SKM-1 (cell line): Measurements from ENCODE around the gene PKP3.
"Not testable (repeated sequence)": the region's sequence is repeated elsewhere in the genome, so short reads cannot be mapped to it uniquely, and the experiment has no call there.

Experiments
- DNase-seq: peaks from one replicate; lab custom pipeline; 2025; ENCODE audit not compliant: unreplicated experiment; lab: John Stamatoyannopoulos, UW

Gene PKP3

GRCh38 chr11:395866-396265 lies 1.9 kb downstream of the PKP3 start:
- DNase-seq: no peak

DNA sequence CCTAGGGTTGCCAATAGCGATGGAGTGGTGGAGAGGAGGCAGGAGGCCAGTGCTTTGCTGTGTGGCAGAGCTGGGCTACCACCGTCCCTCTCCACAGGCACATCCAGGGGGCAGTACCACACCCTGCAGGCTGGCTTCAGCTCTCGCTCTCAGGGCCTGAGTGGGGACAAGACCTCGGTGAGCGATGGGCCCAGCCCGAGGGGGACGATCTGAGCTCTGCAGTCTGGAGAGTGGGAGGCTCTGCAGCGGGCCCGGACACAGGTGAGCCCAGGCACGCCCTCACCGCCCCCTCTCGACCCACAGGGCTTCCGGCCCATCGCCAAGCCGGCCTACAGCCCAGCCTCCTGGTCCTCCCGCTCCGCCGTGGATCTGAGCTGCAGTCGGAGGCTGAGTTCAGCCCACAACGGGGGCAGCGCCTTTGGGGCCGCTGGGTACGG lies 2.5 kb downstream of the PKP3 start:
- no peak for DNase-seq

GRCh38 chr11:396948-397548 lies 3.0 kb downstream of the PKP3 start:
- no peak for DNase-seq

GRCh38 chr11:398826-399225 lies 4.8 kb downstream of the PKP3 start:
- DNase-seq: no peak

DNA sequence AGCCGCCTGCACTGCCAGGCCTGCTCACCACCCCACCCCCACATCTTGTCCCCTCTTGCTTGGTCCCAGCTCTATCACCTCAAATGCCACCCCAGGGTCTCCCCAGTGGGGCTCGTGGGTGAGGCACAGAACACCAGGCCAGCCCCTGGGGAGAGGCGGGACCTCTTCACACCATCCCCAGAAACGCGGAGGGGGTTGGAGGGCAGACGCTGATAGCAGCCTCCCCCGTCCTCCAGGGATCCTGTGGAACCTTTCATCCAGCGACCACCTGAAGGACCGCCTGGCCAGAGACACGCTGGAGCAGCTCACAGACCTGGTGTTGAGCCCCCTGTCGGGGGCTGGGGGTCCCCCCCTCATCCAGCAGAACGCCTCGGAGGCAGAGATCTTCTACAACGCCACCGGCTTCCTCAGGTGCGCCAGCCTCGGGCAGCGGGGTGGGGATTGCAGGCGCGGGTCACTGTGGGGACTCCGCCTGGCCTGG lies 5.8 kb downstream of the PKP3 start:
- DNase-seq: no peak

- DNase-seq: no peak
Measured at GRCh38 chr11:400241-400689, 6.3 kb downstream of the PKP3 start.

GRCh38 chr11:401196-401595 lies 7.2 kb downstream of the PKP3 start:
- DNase-seq: not testable (repeated sequence)

DNA sequence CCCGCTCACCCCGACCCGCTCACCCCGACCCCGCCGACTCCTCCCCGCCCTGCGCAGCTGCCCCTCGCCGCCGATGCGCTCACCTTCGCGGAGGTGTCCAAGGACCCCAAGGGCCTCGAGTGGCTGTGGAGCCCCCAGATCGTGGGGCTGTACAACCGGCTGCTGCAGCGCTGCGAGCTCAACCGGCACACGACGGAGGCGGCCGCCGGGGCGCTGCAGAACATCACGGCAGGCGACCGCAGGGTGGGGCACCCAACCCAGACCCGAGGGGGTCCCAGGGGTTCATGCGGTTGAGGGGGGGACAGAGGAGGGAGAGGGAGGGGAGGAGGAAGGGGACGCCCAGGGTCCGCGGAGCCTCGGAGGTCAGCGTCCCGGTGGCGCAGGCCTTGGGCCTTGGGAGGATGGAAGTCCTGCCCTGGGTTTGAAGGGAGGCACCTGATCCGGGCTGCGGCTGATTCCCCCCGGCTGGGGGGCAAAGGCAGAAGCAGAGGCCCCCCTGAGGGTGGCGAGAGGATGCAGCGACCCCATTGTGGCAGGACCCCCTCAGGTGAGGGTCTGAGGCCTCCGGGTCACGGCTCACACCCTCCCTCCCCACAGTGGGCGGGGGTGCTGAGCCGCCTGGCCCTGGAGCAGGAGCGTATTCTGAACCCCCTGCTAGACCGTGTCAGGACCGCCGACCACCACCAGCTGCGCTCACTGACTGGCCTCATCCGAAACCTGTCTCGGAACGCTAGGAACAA lies 9.2 kb downstream of the PKP3 start:
- no peak for DNase-seq

GRCh38 chr11:403761-404431 lies 9.9 kb downstream of the PKP3 start:
- no peak for DNase-seq

- no peak for DNase-seq
Measured at GRCh38 chr11:404551-405264, 10.7 kb downstream of the PKP3 start.

GRCh38 chr11:405323-405953 lies 11.4 kb downstream of the PKP3 start:
- no peak for DNase-seq

- DNase-seq: no peak
Measured at GRCh38 chr11:405954-406795, 12.2 kb downstream of the PKP3 start.

GRCh38 chr11:406796-407650 lies 13.0 kb downstream of the PKP3 start:
- DNase-seq: peak; percentile 56

DNA sequence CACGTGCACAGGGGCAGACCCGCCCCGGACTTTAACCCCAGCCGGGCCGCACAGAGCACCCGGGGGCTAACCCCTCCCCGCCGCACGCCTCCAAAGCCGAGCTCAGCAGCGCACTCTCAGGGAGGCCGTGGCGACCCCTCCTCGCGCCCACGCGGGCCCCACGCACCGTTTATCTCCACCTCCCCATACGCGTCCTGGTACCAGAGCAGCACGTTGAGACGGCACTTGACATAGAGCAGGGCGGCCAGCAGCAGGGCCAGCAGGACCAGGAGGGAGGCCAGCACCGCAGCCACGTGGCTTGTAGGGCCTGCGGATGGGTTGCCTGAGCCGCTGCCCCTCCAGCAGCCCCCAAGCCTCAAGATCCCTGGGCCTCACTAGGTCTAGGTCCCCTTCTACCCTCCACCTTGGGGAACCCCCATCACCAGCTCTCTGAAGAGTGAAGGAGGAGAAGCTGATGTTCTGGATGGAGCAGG lies 13.7 kb downstream of the PKP3 start:
- DNase-seq: no peak

DNA sequence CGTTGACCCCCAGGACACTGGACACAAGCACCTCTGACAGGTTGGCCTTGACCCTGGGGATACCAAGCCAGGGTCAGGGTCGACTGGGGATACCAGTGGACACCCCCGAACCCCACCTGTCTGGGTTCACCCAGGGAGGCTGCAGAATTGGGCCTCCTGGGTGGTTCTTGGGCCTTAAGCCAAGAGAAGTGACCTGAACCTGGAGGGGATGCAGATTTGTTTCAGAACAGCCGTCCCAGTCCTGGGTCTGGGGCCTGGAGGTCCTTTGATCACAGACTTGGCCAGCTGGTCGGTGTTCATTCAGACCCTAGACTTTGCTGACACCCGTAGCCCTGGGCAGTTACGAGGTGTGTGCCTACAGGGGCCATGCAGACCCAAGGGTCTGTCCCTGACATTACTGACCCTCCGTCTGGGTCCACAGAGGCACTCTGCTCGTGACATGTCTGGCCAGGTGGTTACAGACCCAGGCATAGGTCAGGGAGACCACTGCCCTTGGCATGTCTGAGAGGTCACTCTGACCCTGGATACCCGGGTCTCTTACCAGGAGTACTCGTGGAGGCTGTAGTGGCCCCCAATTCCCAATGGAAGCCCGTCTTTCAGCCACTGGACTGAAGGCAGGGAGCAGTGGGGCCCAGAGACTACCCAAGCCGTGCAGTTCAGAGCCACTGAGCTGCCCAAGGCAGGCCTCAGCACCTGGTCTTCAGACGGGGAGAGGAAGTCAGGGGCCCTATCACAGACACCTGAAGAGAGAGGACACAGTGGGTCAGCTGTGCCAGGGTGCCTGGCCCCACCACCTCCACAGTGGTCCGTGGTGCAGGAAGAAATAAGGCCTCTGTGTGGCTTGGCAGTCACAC lies 14.4 kb downstream of the PKP3 start:
- DNase-seq: no peak

GRCh38 chr11:409008-409599 lies 15.1 kb downstream of the PKP3 start:
- no peak for DNase-seq

- no peak for DNase-seq
Measured at GRCh38 chr11:409600-410483, 15.8 kb downstream of the PKP3 start.
